HL-60/S4 treated with retinoic acid at 250 ng/mL for 4 days and 3 days (cell line): ENCODE data around the gene QPRT.
"Not testable (repeated sequence)": the region's sequence is repeated elsewhere in the genome, so short reads cannot be mapped to it uniquely, and the experiment has no call there.

Experiments
- in situ Hi-C: fragments of 300-500 bp; cut with MboI; formaldehyde crosslinking; loops from 2 replicates; pipeline ENCODE4 v1.7.0; 2022; ENCODE audit warnings: low sequenced_read_pairs

Gene QPRT

GRCh38 chr16:29712809-29713208, 33.8 kb downstream of the QPRT start:
- in situ Hi-C loops: no loop called here

GRCh38 chr16:29714396-29714795, 35.4 kb downstream of the QPRT start:
- in situ Hi-C loops: no loop called here

DNA sequence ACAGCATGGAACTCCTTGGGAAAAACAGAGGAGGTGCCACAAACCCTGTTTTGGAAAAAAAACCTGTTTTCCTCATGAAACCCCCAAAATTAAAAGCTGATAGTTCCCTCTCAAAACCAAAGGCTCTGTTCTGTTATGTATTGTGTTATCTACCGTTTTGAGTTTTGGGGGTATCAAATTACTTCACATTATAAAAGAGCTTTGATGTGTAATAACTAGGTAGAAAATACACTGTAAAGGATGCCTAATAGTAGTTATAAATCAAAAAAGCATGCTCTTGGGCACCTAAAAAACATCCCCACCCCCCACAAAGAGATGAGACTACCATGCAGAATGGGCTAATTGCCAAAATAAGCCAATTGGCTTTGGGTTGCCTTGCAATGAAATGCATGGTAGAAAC, 36.0 kb downstream of the QPRT start:
- in situ Hi-C loops: no loop called here

DNA sequence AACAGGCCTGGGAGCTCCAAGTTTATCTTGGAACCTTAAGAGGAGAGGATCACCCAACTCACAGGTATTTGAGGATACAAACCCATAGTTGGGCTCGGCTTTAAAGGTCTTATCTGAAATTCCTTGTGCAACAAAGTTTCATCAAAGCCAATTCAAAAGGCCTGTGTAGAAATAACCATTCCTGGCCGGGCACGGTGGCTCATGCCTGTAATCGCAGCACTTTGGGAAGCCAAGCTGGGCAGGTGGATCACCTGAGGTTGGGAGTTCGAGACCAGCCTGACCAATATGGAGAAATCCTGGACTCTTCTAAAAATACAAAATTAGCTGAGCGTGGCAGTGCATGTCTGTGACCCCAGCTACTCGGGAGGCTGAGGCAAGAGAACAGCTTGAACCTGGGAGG, 38.1 kb downstream of the QPRT start:
- in situ Hi-C loops: no loop called here

GRCh38 chr16:29719063-29719462, 40.1 kb downstream of the QPRT start:
- in situ Hi-C loops: no loop called here

DNA sequence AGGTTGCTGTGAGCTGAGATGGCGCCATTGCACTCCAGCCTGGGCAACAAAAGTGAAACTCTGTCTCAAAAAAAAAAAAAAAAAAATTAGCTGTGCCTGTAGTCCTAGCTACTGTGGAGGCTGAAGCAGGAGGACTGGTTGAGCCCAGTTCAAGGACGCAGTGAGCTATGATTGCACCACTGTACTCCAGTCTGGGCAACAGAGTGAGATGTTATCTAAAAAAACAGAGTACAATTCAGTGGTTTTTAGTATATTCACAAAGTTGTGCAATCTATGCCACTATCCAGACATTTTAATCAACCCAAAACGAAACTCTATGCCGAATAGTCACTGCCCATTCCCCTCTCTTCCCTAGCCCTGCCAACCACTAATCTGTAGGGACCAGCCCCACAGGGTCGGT, 41.7 kb downstream of the QPRT start:
- in situ Hi-C loops: no loop called here

- in situ Hi-C loops: not testable (repeated sequence)
Observed at GRCh38 chr16:29721167-29721879, 42.3 kb downstream of the QPRT start.

DNA sequence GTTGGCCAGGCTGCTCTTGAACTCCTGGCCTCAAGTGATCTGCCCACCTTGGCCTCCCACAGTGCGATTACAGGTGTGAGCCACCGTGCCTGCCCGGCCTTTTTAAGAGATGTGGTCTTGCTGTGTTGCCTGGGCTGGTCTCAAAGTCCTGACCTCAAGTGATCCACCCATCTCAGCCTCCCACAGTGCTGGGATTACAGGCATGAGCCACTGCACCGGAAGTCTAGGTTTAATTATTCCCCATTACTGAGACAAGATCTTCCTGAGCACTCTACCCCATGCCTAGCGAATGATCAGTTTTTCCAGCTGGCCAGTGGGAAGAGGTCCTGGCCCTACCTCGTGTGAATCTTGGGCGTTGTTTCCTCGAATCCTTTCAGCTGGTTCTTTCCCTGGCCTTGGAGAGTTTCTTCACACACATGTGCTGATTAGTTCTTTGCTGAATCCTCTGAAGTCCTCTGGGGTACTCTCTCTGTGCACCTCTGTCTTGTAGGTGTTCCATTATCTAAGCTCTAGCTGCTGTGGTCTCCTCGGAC, 47.9 kb downstream of the QPRT start:
- in situ Hi-C loops: no loop called here

DNA sequence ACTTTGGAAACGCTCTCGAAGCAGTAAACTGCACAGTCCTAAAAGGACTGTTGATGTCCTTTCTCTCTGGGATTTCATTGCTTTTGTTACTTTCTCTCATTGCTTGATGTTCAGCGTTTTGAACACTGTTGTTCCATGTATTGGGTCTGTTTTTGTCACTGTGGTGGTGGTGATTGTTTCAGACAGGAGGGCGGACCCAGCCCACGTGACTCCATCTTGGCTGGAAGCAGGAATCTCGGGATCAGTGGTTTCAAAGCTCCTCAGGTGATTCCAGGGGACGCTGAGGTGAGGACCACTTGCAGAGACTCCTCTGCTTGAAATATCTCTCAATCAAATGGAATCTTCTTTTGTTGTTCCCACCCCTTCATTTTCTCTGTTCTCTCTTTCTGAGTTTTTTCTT, 48.5 kb downstream of the QPRT start:
- in situ Hi-C loops: no loop called here

DNA sequence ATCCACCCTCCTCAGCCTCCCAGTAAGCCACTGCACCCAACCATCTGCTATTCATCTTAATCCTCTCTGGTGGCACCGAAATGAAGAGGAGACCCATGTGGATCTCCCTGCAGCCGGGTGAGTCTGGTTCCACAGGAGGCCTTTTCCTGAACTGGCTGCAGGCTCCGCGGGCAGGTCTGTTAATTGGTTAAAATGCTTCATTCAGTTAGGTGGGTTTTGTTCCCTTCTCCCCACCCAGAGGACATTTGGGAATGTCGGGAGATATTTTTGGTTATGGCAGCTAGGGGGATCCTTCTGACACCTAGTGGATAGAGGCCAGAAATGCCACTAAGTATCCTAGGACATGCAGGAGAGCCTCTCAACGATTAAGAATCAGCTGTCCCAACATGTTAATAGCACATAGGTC, 50.1 kb downstream of the QPRT start:
- in situ Hi-C loops: no loop called here

DNA sequence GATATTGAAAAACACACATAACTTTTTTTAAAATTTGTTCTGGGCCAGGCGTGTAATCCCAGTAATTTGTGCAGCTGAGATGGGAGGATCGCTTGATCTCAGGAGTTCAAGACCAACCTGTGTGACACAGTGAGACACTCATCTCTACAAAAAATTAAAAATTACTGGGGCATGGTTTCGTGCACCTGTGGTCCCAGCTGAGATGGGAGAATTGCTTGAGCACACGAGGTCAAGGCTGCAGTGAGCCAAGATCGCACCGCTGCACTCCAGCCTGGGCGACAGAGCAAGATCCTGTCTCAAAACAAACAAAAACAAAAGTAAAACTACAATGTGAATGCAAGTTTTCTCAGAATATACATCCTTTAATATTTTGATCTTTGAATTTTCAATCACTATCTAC, 51.7 kb downstream of the QPRT start:
- in situ Hi-C loops: no loop called here

- in situ Hi-C loops: not testable (repeated sequence)
Observed at GRCh38 chr16:29731768-29732601, 53.0 kb downstream of the QPRT start.

DNA sequence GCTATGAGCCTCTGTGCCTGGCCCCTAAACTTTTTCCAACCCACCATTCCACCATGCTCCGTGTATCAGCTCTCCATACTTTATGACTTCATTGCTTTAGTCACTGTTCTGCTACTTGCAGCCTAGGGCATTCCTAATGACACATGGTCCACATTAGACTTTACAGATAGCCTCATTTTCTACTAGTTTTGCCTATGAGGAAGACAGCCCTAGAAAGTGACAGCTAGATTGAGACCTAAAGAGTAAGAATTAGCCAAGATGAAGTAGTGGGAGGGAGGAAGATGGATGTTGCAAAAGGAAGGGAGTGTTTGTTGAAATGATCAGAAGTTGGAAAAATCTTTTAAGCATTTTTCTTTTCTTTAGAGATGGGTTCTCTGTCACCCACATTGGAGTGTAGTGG, 55.8 kb downstream of the QPRT start:
- in situ Hi-C loops: no loop called here

GRCh38 chr16:29736112-29736511, 57.1 kb downstream of the QPRT start:
- in situ Hi-C loops: no loop called here

GRCh38 chr16:29736764-29737163, 57.8 kb downstream of the QPRT start:
- in situ Hi-C loops: no loop called here

DNA sequence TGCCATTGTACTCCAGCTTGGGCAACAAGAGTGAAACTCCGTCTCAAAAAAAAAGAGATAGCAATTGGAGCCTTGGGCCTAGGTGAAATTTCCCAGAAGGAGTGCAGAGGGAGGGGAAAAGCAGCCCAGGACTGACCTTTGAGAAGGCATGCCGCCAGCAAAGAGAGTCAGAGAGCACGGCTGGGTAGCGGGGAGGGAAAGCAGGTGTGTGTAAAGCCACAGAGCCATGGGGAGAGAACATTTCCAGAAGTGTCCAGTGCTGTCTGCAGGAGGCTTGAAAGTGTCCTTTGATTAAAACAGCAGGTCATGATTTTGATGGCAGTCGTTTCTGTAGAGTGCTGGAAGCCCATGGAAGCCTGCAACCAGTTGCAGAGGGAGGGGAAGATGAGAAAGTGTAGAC, 58.7 kb downstream of the QPRT start:
- in situ Hi-C loops: no loop called here

DNA sequence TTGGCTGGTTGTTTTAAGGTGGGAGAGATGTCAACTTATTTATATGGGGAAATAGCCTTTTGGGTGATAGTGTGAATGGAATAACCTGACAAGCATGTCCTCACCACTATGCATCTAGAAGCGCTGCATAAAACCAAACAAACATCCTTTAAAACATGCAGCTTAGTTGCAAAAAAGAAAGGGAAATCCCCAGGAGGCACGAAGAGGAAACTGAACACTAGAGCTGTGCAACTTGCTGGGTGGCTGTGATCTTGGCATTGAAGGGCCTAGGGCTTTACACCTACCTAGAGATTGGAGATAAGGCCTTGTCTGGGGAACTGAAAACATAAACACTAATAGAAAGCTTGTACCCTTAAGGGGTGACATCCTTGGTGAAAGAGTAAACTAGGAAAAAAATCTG, 59.5 kb downstream of the QPRT start:
- in situ Hi-C loops: no loop called here

DNA sequence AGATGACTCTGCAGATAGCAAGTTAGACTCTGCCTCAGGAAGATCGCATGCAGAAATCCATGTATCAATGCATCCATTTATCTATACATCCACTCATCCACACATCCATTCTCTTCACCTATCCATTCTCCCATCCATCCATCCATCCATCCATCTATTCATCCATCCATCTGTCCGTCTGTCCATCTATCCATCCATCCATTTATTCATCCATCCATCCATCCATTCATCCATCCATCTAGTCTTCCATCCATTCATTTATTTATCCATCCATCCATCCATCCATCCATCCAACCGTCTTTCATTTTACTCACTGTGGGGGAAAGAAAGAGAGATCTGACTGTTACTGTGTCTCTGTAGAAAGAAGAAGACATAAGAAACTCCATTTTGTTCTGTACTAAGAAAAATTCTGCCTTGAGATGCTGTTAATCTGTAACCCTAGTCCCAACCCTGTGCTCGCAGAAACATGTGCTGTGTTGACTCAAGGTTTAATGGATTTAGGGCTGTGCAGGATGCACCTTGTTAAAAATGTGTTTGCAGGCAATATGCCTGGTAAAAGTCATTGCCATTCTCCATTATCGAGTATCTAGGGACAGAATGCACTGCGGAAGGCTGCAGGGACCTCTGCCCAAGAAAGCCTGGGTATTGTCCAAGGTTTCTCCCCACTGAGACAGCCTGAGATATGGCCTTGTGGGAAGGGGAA, 61.1 kb downstream of the QPRT start:
- in situ Hi-C loops: not testable (repeated sequence)

- in situ Hi-C loops: not testable (repeated sequence)
Observed at GRCh38 chr16:29740630-29741015, 61.6 kb downstream of the QPRT start.

GRCh38 chr16:29742683-29743275, 63.8 kb downstream of the QPRT start:
- in situ Hi-C loops: no loop called here

- in situ Hi-C loops: no loop called here
Observed at GRCh38 chr16:29743475-29743826, 64.5 kb downstream of the QPRT start.
